Stimulated activated CD4-positive, alpha-beta T cell treated with anti-CD3 and anti-CD28 coated beads, Interleukin-4, amount 100 ng/mL, for 1 hour (primary cell): ENCODE data around the gene TRDMT1.

Experiments
- DNase-seq: peaks from one replicate; pipeline ENCODE4 v3.0.0-alpha.2; 2020

Gene TRDMT1

DNA sequence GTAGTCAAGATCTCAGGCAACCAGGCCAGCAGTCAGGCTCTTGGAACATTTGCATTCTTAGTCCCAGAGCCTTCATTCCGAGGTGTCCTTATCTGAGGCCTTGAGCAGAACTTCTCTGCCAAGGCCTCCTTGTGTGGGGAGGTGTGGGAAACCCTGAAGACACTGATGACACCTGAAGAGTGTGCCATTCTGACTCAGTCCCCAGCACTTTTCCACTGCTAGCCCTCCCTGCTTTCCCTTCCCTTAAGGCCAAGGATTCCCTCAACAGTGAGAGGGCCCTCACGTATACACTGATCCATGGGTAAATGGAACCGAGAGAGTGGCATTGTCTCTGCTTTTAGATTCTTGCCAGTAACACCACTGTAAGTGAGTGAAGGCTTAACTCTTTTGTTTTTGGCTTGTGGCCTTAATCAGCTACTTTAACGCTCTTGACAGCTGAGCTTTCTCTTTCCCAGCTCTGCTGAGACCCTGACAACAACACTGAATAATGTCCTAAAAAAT is 30.3 kb downstream of the TRDMT1 start:
- no peak for DNase-seq

- no peak for DNase-seq
Observed at GRCh38 chr10:17169803-17170202, 31.7 kb downstream of the TRDMT1 start.

- no peak for DNase-seq
Observed at GRCh38 chr10:17166699-17167098, 34.8 kb downstream of the TRDMT1 start.

DNA sequence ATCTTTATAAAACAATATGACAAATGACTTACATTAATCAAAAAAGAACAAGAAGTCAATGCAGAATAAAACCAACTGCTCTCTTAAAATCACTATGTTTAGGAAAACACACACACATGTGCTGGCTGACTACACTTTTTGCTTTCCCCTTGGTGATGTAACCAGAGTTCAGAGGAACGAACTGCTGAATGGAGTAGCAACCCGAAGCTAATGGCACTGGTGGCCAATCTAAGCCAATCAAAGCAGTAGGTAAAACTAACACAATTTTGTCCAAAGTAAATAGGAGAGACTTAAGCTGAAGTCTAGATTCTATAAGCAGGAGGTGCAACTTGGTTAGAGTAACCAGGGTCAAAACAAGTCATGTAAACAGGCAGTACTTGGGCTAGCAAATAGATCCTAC is 38.6 kb downstream of the TRDMT1 start:
- DNase-seq, result no peak

DNA sequence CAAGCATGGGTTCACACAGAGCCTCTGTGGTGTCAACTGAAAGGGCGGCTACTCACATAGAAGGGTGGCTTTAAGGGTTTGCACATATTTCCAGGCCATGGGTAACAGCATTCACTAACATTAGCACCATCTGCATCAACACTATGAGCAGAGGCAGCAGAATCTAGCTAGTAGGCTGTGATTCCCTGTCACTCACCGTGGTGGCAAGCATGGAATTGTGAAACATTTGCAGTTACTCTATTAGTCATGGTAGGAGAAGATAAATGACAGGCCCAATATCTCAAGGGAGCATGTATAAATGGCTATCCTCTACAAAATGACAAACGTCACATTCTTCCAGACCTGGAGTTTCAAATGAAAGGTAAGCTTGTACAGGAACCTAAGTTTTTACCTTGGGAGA is 39.7 kb downstream of the TRDMT1 start:
- DNase-seq, result no peak

GRCh38 chr10:17157024-17157423 is 44.4 kb downstream of the TRDMT1 start:
- DNase-seq, result no peak

GRCh38 chr10:17155826-17156225 is 45.6 kb downstream of the TRDMT1 start:
- no peak for DNase-seq

DNA sequence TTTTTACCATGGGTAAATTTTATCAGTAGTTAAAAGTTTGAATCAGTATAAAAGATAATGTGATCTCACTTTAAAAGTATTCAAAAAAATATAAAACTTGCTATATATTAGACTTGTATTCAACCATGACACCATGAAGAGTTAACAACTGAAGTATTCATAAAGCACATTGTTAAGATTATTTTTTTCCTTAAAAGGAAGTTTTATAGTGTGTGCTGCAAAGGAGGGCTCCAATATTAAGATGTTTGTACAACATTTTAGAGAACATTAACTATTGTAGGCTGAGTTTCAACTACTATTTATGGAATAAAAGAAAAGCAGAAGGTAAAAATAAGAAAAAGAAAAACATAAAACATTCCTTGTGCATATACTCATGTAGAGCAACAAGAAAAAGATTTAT is 47.4 kb downstream of the TRDMT1 start:
- DNase-seq, result no peak

DNA sequence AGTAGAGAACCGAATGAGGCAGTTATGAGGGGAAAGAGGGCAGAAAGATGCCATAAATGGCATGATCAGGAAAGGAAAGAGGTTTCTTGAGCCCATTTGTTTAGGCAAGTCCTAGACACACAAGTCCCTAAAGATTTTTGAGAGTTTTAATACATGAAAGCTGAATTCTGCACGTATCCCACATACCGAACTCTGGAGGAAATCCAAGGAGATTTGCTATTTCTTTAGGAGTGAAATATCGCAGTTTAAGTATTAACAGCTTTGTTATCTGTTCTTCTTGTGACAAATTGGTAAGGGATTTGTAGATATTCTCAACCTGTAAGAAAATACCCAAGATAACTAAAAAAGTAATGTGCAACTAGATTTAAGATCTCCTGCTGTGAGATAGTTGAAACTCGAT is 48.2 kb downstream of the TRDMT1 start:
- DNase-seq, result no peak

DNA sequence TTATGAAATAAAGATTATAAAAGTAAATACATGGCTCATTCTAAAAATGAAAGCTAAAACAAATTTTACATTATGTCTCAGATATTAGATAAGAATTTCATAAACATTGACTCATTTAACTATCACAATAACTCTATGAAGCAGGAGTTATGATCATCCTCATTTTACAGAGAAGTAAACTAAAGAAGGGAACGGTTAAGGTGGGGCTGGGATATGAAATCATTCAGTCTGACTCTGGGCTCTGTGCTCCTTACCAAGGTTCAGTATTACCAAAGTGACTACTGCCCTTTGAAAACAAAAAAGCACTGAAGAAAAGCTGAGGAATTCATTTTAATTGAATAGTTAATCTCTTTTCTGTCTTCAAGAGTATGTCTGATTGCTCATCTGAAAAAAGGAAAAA is 49.8 kb downstream of the TRDMT1 start:
- DNase-seq, result no peak

- DNase-seq, result no peak
Observed at GRCh38 chr10:17147884-17148489, 53.5 kb downstream of the TRDMT1 start.

DNA sequence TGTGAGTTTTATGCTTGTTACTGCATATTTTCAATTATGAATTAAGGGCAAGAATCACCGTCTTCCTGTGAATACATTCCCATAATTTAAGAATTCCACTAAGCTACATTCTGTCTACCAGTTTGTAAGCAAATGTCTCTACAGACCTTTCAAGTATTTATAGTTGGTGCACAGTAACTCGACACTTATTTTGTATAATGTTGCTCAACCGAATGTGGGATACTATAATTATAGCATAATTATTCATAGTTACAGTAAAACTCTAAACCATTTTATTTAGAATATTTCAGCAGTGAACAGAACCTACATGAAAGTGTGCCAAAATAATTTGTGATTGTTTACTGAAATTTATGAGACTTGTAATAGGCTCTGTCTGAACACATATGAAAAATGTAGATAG is 54.6 kb downstream of the TRDMT1 start:
- no peak for DNase-seq

- no peak for DNase-seq
Observed at GRCh38 chr10:17145239-17145638, 56.2 kb downstream of the TRDMT1 start.

DNA sequence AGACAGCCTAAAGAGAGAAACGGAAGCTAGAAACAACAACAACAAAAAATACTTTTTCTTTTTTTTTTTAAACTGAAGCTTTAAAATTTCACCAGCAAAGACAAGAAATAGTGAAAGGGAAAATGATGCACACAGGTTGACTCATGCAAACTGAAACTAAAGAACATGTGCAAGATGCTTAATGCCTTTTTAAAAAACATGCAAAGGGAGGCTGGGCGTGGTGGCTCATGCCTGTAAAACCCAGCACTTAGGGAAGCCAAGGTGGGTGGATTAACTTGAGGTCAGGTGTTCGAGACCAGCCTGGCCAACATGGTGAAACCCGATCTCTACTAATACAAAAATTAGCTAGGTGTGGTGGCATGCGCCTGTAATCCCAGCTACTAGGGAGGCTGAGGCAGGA is 56.7 kb downstream of the TRDMT1 start:
- peak; percentile 61 for DNase-seq

- DNase-seq, result no peak
Observed at GRCh38 chr10:17144032-17144431, 57.4 kb downstream of the TRDMT1 start.

- no peak for DNase-seq
Observed at GRCh38 chr10:17143055-17143690, 58.3 kb downstream of the TRDMT1 start.

DNA sequence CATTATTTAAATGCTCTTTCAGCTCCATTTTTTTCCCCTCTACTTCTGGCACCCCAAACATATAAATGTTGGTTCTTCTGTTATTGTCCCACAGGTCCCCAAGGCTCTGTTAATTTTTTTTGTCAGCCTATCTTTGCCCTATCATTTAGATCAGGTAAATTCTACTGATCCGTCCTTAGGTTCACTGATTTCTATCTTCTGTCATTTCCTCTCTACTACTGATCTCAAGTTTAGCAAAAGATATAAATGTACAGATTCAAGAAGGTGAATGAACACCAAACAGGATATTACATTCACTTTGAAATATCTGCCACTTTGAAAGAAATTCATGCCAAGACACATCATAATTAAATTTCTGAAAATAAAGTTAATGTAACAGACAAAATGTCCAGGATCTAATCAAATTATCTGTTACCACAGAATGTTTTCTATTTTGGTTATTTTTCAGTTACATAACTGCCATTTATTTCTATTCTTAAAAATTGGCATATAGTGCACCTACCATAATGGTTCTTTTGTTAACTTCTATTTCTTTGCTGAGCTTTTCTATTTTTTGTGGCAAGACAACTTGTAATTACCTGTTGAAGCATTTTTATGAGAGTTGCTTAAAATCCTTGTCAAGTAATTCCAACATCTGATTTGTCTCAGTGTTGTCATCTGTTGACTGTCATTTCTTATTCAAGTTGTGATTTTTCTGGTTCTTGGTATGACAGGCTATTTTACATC is 59.8 kb downstream of the TRDMT1 start:
- DNase-seq, result no peak

DNA sequence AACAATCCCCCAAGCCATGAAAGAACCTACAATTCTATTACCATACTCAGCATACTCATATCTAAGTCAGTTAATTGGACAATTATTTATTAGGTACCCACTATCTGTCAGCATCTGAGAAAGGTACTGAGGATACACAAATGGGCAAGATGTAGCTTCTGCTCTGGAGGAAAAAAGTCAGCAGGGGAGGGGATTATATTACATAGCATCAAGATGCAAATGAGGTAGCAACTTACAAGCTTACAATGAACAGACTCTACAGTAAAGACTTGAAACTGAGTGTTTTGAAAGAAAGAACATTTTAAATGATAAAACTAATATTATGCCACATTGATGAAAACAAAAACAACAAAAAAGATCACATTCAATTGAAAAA is 61.1 kb downstream of the TRDMT1 start:
- no peak for DNase-seq

- DNase-seq, result no peak
Observed at GRCh38 chr10:17138460-17139042, 62.9 kb downstream of the TRDMT1 start.

DNA sequence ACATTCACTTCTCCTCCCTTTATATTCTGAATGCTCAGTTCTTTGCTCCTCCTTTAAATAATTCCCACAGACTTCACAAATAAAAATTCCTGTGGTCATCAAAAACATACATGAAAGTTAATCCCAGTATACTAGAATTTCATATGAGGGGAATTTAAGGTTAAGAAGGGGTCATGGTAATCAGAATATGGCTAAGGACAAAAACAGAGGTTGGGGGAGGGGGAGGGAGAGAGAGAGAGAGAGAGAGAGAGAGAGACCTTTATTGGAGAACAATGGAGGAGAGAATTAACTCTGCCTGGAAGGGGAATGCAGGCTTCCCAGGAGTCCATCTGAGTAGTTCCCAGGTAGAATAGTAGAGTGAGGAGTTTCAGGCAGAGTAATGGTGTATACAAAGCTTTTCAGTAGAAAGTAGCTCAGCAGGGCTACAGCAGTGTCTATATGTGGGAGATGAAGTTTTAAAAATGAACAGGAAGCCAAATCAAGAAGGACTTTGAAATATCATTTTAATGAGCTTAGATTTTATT is 66.7 kb downstream of the TRDMT1 start:
- no peak for DNase-seq

GRCh38 chr10:17134282-17134681 is 67.2 kb downstream of the TRDMT1 start:
- DNase-seq, result no peak

DNA sequence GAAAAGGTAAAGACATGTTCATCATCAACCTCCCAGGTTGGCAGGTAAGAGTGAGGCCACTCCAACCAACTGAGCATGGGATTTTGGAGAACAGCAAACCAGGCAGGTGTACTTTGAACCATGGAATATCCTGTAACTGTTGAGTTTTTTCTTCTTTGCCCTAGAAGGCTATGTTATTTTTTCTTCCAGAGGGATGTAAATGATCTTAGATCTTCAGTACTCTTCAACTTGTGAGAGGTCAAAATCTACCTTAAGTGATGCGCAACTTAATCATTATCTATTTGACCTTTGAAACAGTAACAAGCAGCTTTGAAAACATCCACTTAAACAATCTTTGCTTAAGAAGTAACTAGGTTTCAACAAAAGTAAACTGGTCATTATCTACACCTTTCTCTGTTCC is 71.7 kb downstream of the TRDMT1 start, which contains the start of gene CUBN:
Gene CUBN, minus strand, starts transcription at position 71 of the 400 bp plus-strand sequence. Its CDS starts 46 bp downstream, at position 25.
- DNase-seq, result no peak

- no peak for DNase-seq
Observed at GRCh38 chr10:17128261-17128660, 73.2 kb downstream of the TRDMT1 start.

DNA sequence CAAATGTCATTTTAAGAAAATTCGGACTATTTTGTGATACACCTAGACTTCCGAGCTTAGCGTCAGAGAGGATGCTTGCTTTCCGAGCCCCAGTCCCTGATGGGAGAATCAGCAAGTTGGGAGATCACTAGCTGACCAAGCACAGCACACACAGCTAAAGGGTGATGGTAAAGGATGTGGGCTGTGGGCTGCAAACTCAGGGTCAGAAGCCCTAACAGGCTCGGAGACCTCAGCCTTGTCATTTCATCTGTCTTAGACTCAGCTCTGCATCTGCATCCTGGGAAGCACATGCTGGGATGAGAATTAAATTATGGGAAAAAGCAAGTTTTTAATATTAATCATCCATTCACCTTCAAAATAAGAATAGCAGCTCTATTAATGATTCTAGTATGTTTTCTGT is 75.1 kb downstream of the TRDMT1 start:
- no peak for DNase-seq
